Mesothelial cell of epicardium (in vitro differentiated cells): Measurements from ENCODE around the gene TMEM132C. TPM values are rescaled to one million over a fixed set of nuclear protein-coding genes. Genes with fewer than 3 reads are reported as not detected.
A peak's percentile ranks its signal among the peaks of the same experiment; 100 is the strongest.

ENCODE experiments used
- DNase-seq, 2 experiments: peaks; one replicate each; pipeline ENCODE4 v3.0.0; 2021; ENCODE audit warnings: low spot score in 2 of 2; ENCODE audit not compliant: unreplicated experiment in 2 of 2
- H3K27ac Mint-ChIP-seq: 2 replicates; pipeline ENCODE4 v1.8.0; 2021; ENCODE audit warnings: mixed read lengths
- H3K27me3 Mint-ChIP-seq: 2 replicates; pipeline ENCODE4 v1.8.0; 2021; ENCODE audit warnings: low read depth, mixed read lengths
- H3K36me3 Mint-ChIP-seq: 2 replicates; pipeline ENCODE4 v1.8.0; 2021; ENCODE audit warnings: mixed read lengths
- H3K4me1 Mint-ChIP-seq: 2 replicates; pipeline ENCODE4 v1.8.0; 2021; ENCODE audit warnings: mixed read lengths
- H3K4me3 Mint-ChIP-seq: 2 replicates; pipeline ENCODE4 v1.8.0; 2021; ENCODE audit warnings: mild to moderate bottlenecking, moderate library complexity, mixed read lengths
- H3K9me3 Mint-ChIP-seq: 2 replicates; pipeline ENCODE4 v1.8.0; 2021; ENCODE audit warnings: mixed read lengths
- CTCF ChIP-seq: fragments of 200-600 bp; sonication (generic); IDR thresholded peaks from one replicate; pipeline ENCODE4 v1.5.0; 2021; ENCODE audit warnings: antibody characterized with exemption; ENCODE audit not compliant: unreplicated experiment
- total RNA-seq: library from RNA; stranded (reverse); gene quantifications from 3 replicates; pipeline ENCODE4 v1.2.1, GENCODE V29; 2021

TMEM132C gene
- total RNA-seq, 1 donor from 2014 or later: 25.5 TPM

GRCh38 chr12:128259556-128260070, 7.4 kb upstream of the TMEM132C start:
- H3K9me3 Mint-ChIP-seq: peaks cover 12% of the 10 kb centered on the region
- DNase-seq: peak; percentile 28 to 54
- no peak overlapping the region for H3K4me3 Mint-ChIP-seq
- H3K36me3 Mint-ChIP-seq: no peaks in the 10 kb centered on the region
- H3K27me3 Mint-ChIP-seq: peaks cover 46% of the 10 kb centered on the region
- H3K27ac Mint-ChIP-seq: no peak overlapping the region
- peaks cover 1% of the 10 kb centered on the region for H3K4me1 Mint-ChIP-seq
- TF ChIP-seq CTCF: peak; percentile 79

GRCh38 chr12:128261757-128262156, 5.2 kb upstream of the TMEM132C start:
- Mint-ChIP-seq H3K36me3 (no peaks in the 10 kb centered on the region), H3K27me3 (peaks cover 65% of the 10 kb centered on the region), H3K4me1 (peaks cover 5% of the 10 kb centered on the region), H3K4me3 (no peak overlapping the region), H3K27ac (no peak overlapping the region), H3K9me3 (peaks cover 12% of the 10 kb centered on the region)
- TF ChIP-seq CTCF: no peak
- no peak for DNase-seq

DNA sequence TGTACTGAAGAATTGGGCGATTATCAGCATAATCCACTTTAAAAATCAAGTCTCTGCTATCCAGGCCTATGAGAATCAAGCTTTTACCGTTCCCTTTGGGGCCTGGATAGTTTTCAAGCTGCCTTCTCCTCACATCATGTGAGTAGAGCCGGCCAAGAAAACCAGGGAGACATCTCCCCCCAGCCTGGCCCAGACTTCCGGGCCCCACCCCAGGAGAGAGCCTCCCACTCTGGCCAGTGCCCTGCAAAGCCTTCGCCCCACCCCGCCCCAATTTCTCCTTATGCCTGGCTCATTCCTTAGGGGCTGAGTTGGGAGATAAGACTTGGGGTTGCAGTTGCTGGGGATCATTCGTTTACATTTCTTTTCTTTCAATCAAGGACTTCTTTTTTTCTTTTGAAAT, 1.4 kb upstream of the TMEM132C start:
- Mint-ChIP-seq H3K4me3 (peak overlapping the region; percentile 69), H3K9me3 (peaks cover 12% of the 10 kb centered on the region), H3K36me3 (no peaks in the 10 kb centered on the region), H3K27ac (no peak overlapping the region), H3K27me3 (peaks cover 78% of the 10 kb centered on the region), H3K4me1 (peaks cover 8% of the 10 kb centered on the region)
- no peak for DNase-seq
- TF ChIP-seq CTCF: no peak

DNA sequence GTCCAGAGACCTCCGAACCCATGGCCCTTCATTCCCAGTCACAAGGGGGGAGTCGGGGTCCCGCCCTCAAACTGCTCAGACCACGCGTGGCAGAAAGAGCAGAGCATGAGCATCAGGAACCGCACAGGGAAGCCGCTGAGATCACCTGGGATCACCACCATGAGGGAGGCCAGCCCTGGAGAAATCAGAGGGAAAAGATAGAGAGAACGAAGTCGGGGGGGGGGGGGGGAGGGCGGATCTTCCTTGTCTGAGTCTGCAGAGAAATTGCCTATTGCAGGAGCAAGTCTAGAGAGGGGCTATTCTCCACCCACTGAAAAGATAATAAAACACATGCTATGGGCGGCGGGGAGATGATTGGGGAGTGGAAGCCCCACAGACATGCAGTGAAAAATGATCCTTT, 884 bp upstream of the TMEM132C start:
- H3K4me3 Mint-ChIP-seq: peak overlapping the region; percentile 69
- H3K9me3 Mint-ChIP-seq: peaks cover 12% of the 10 kb centered on the region
- DNase-seq: no peak
- H3K4me1 Mint-ChIP-seq: peaks cover 8% of the 10 kb centered on the region
- H3K27ac Mint-ChIP-seq: no peak overlapping the region
- no peaks in the 10 kb centered on the region for H3K36me3 Mint-ChIP-seq
- no peak for TF ChIP-seq CTCF
- peaks cover 82% of the 10 kb centered on the region for H3K27me3 Mint-ChIP-seq

- peak in 1 of 2 experiments; percentile 47 for DNase-seq
- TF ChIP-seq CTCF: no peak
- Mint-ChIP-seq H3K4me3 (peak overlapping the region; percentile 69), H3K27ac (no peak overlapping the region), H3K9me3 (peaks cover 12% of the 10 kb centered on the region), H3K36me3 (no peaks in the 10 kb centered on the region), H3K27me3 (peaks cover 84% of the 10 kb centered on the region), H3K4me1 (peaks cover 8% of the 10 kb centered on the region)
These were observed 334 bp upstream of the TMEM132C start for GRCh38 chr12:128266541-128267130.
